GM19452 (cell line): ENCODE data around the gene LRRC55.

Experiments used
- ATAC-seq: cut with Tn5 transposase; IDR thresholded peaks from one replicate; pipeline ENCODE4 v1.9.1; 2021; ENCODE audit not compliant: unreplicated experiment

Gene LRRC55

DNA sequence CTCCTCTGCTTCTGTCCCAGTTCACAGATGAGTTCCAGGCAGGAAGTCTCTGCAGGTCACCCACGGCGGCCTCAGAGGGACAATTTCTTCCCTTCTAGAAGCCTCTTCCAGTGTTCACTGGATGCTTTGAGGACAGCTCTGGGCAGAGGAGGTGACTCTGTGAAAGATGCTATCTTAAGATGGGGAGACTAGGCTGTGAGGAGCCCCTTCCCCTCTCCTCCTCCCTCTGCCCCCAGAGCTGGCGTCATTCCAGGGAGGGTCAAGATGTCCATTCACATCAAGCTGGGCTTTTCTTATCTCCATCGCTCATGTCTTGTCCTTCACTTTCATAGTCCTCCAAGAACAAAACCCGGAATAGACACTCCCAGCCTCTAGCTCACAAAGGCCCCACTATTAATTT, 51.9 kb downstream of the LRRC55 start:
- no peak for ATAC-seq

DNA sequence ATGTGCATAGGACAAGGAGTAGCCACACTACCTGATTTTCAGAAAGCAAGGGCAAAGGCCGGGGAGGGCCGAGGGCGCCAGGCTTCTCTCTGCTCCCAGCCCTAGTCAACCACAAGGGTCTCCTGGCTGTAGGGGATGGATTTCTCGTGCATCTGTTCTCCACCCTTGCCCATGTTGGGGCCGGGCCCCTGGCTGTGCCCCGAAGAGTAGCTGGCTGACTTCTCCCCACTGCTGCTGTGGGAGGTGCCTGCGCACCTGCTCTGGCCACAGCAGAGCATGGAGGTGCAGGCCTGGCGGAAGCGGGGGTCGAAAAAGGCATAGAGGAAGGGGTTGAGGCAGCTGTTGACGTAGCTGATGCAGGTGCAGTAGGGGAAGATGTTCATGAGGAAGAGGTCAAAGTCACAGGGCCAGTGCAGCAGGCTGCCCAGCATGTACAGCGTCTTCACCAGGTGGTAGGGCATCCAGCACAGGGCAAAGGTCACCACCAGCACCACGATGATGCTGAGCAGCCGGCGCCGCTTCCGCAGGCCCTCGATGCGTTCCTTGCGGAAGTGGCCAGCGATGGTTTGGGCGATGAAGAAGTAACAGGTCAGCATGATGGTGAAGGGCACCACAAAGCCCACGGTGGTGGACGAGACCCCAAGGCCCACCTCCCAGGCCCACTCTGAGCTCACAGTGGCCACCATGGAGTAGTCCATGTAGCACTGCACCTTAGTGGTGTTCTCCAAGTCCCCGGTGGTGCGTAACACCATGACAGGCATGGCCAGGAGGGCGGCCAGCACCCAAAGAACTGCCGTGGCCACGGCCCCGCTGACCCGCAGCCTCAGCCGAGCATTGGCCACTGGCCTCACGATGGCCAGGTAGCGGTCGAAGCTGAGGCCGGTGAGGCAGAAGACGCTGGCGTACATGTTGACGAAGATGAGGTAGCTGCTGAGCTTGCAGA, 54.3 kb downstream of the LRRC55 start:
- no peak for ATAC-seq

DNA sequence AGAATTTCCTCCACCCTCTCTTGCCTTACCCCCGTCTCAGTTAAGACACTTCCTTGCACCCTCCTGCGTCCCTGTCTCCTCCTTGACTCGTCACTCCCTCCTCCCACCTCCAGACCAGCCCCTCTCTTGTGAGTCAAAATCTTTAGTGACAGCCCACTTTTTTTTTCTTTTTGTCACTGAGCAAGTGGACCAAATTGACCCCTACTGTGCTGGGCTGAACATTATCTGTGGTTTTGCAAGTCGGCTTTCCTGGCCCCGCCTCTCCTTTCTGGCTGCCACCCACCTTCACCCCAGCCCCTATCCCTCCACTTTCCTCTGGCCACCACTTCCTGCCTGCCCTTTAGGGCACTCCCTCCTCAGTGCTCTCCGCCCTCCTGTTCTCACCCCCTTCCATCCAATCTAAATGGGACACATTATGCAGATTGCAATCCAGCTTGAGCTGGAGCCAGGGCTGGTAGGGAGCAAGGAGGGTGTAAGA, 55.5 kb downstream of the LRRC55 start, which contains the start of gene APLNR:
APLNR (minus strand) TSS at position 47 of the 478 bp plus-strand sequence. CDS start 246 bp downstream, outside the sequence.
- ATAC-seq: no peak

DNA sequence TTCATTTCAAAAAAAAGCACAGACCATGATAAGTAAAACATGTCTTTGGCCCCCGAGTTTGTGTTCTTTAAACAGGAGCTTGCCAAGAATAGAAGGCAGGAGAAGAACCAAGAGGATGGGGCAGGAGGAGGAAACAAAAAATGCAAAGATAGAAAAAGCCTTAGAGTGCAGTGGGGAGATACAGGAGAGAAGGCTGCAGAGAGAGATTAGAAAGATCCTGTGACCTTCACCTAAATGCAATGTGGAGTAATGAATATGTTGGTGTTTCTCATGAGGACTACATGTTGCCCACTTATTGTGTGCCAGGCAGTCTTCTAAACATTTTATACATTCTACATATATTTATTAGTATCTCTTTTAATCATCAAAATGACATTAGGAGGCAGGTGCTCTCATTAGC, 57.6 kb downstream of the LRRC55 start:
- ATAC-seq: no peak

GRCh38 chr11:57240007-57240406, 58.3 kb downstream of the LRRC55 start:
- no peak for ATAC-seq

GRCh38 chr11:57240757-57241156, 59.0 kb downstream of the LRRC55 start:
- ATAC-seq: no peak
